Kidney epithelial cell (primary cell): ENCODE results near the gene RABGAP1L. TPM values are rescaled to one million over a fixed set of nuclear protein-coding genes. Genes with fewer than 3 reads are reported as not detected.
"Not testable (repeated sequence)": the region's sequence is repeated elsewhere in the genome, so short reads cannot be mapped to it uniquely, and the experiment has no call there.

ENCODE experiments used
- DNase-seq: peaks from one replicate; pipeline ENCODE4 v3.0.0-alpha.2; 2010; ENCODE audit warnings: low read depth
- H3K27me3 ChIP-seq: 2 replicates; pipeline ENCODE4 v1.6.0; 2011; ENCODE audit warnings: low read length; ENCODE audit not compliant: control insufficient read depth, insufficient read depth
- H3K36me3 ChIP-seq: 2 replicates; pipeline ENCODE4 v1.5.1; 2011; ENCODE audit warnings: low read length; ENCODE audit not compliant: control insufficient read depth, insufficient read depth
- H3K4me3 ChIP-seq: 2 replicates; pipeline ENCODE4 v1.5.1; 2011; ENCODE audit warnings: low read depth, mild to moderate bottlenecking, control low read depth, low read length
- CTCF ChIP-seq: IDR thresholded peaks from 2 replicates; pipeline ENCODE4 v1.5.1; 2011; ENCODE audit warnings: mild to moderate bottlenecking, moderate library complexity, low read length, control low read depth, inconsistent platforms; ENCODE audit not compliant: insufficient read depth, poor library complexity, severe bottlenecking
- total RNA-seq: library from RNA; depleted of rRNA; stranded (reverse); fragments of >200 nt; gene quantifications from 2 replicates; pipeline ENCODE4 v1.2.3, GENCODE V29; 2015

Gene RABGAP1L
- total RNA-seq, 1 donor from 2014 or later = 22.1 TPM

GRCh38 chr1:175036476-175036875 is 877.2 kb downstream of the RABGAP1L start:
- no peak for TF ChIP-seq CTCF
- no peaks in the 10 kb centered on the region for H3K27me3 ChIP-seq
- H3K36me3 ChIP-seq = no peaks in the 10 kb centered on the region
- H3K4me3 ChIP-seq = no peak overlapping the region
- no peak for DNase-seq

GRCh38 chr1:175037416-175037815 is 878.1 kb downstream of the RABGAP1L start:
- H3K27me3 ChIP-seq = no peaks in the 10 kb centered on the region
- H3K36me3 ChIP-seq = no peaks in the 10 kb centered on the region
- DNase-seq = no peak
- no peak overlapping the region for H3K4me3 ChIP-seq
- TF ChIP-seq CTCF = no peak

GRCh38 chr1:175040324-175040879 is 881.1 kb downstream of the RABGAP1L start:
- Histone ChIP-seq H3K4me3 (no peak overlapping the region), H3K36me3 (no peaks in the 10 kb centered on the region), H3K27me3 (no peaks in the 10 kb centered on the region)
- DNase-seq = no peak
- no peak for TF ChIP-seq CTCF

GRCh38 chr1:175042650-175043049 is 883.3 kb downstream of the RABGAP1L start:
- H3K4me3 ChIP-seq = no peak overlapping the region
- no peaks in the 10 kb centered on the region for H3K27me3 ChIP-seq
- no peak for TF ChIP-seq CTCF
- no peaks in the 10 kb centered on the region for H3K36me3 ChIP-seq
- no peak for DNase-seq

- no peak for DNase-seq
- no peaks in the 10 kb centered on the region for H3K36me3 ChIP-seq
- no peak for TF ChIP-seq CTCF
- H3K27me3 ChIP-seq = no peaks in the 10 kb centered on the region
- no peak overlapping the region for H3K4me3 ChIP-seq
These were observed 884.5 kb downstream of the RABGAP1L start for GRCh38 chr1:175043824-175044223.

GRCh38 chr1:175044591-175044990 is 885.3 kb downstream of the RABGAP1L start:
- not testable (repeated sequence) for H3K36me3 ChIP-seq, H3K4me3 ChIP-seq, DNase-seq, H3K27me3 ChIP-seq

Other genes with a start within 250 kb of the RABGAP1L start
- 0.25 TPM in 1 of 2 replicates, not detected in the other for gene SERPINC1, start 242.2 kb upstream of the RABGAP1L start, total RNA-seq
- 25.1 and 31.8 TPM in 2 replicates for gene RC3H1, start 137.2 kb upstream of the RABGAP1L start, total RNA-seq